ENCODE results near the gene PIK3R5.

GRCh38 chr17:8900626-8901585 is 64.6 kb downstream of the PIK3R5 start:
- TF ChIP-seq EZH2 (IDR thresholded peaks at IDR 0.05; ENCODE audit: insufficient read depth, low read length): no peak
- no peak for TF ChIP-seq CTCF (IDR thresholded peaks at IDR 0.05; ENCODE audit: insufficient read depth, low read depth, low read length)

Measured in astrocyte (in vitro differentiated cells and primary cell).